SKM-1 treated with dmso at 0.1 percent for 144 hours (cell line): ENCODE data around the gene LRRC15.

Source experiments
- DNase-seq: peaks from one replicate; lab custom pipeline; 2025; ENCODE audit not compliant: unreplicated experiment; lab: John Stamatoyannopoulos, UW

Gene LRRC15

DNA sequence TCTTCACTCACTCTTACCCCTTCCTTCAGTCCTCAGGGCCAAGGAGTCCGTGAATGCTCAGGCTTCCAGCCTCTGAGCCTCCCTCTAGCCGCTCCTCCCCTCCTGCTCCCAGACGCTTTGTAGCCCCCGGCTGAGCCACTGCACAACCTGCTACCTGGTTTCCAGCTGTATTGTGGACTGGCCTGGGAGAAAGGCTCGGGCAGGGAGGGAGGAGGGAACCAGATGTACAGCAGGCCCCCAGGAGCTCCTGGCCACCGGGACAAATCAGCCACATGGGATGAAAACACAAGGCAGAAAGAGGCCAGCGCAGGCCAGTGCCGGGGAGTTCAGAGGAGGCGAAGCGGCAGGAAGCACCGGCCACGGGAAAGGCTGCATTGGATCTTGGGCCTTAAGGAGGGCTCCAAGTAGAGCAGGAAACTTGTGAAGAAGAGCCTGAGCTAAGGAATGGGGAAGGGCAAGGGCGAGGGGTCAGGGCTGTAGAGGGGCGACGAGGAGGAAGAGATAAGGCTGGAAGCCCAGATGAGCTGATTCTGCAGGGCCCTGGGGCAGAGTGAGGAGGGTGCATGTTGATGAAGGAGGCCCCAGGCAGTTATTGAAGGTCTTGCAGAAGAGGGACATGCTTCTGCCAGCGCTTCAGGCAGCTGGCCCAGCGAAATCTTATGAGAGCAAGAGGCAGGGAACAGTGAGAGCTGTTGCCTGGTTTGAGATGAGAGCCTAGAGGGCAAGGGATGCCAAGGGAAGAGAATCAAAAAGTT, 32.8 kb downstream of the LRRC15 start:
- no peak for DNase-seq

DNA sequence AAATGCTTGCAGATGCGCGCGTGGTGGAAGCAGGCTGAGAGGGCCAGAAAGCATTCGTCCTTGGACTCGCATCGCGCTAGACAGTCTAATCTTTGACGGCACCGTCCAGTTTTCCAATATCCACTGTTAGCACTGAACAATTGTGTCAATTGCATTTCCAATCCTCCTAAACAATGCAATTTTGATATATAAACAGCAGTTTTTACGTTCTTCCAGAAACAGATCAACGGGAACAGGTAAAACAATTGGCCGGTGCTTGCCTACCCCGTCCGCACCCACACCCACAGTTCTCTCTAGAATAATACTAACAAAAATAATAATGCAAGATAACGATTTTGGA, 35.6 kb downstream of the LRRC15 start:
- DNase-seq = no peak

- DNase-seq = no peak
Measured at GRCh38 chr3:194333212-194333980, 36.1 kb downstream of the LRRC15 start.

- no peak for DNase-seq
Measured at GRCh38 chr3:194332858-194333211, 36.7 kb downstream of the LRRC15 start.

DNA sequence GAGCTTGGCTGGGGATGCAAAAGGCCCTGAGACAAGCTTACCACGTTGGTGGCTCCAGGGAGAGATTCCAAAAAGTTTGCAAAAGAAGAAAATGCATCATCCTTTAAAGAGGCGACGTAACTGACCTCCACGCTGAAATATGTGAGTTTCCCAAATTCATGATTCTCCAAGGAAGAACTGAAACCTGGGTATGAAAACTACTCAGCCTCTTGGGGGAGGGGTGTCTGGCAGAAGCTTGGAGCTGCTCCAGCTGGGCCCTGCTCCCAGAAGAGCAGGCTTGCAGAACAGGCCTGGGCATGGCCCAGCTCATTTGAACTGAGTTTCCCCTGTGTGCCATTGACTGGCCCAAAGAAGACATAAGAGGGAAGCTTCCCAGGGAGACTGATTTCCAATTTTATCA, 39.0 kb downstream of the LRRC15 start:
- no peak for DNase-seq

DNA sequence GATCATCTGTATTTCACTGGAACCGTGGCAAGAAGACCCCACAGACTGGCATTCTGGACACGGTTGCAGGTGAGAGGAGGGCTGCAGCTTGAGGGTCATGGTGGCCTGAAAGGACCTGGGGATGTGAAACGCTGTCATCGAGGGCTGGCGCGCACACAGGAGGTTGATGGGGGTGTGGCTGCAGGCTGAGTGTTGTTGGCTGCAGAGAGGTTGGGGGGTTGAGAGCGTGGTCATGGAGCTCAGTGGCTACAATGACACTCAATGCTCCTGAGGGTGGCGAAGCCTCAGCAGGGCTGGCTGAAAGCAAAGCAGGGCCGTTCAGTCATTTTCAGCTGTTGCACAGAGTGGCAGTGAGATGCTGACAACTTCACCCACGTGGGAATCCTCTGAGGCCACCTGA, 39.4 kb downstream of the LRRC15 start:
- no peak for DNase-seq

DNA sequence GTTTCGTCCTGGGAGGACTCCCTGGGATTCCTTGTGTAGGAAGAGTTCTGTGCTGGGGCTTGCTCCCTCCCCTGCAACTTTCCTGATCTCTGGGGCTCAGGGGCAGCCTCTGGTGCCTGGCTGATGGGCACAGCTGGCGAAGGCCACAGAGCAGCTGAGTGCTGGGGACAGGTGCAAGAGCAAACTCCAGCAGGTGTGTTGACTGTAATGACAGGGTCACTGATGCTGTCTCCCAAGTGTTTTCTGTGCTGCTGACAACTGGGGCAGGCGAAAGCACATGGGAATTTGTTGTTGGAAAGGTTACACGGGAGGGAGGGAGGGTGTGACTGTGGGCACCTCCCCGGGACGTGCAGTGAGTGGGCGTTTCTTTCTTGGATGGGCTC, 40.0 kb downstream of the LRRC15 start:
- DNase-seq = no peak

GRCh38 chr3:194328942-194329582, 40.5 kb downstream of the LRRC15 start:
- no peak for DNase-seq

DNA sequence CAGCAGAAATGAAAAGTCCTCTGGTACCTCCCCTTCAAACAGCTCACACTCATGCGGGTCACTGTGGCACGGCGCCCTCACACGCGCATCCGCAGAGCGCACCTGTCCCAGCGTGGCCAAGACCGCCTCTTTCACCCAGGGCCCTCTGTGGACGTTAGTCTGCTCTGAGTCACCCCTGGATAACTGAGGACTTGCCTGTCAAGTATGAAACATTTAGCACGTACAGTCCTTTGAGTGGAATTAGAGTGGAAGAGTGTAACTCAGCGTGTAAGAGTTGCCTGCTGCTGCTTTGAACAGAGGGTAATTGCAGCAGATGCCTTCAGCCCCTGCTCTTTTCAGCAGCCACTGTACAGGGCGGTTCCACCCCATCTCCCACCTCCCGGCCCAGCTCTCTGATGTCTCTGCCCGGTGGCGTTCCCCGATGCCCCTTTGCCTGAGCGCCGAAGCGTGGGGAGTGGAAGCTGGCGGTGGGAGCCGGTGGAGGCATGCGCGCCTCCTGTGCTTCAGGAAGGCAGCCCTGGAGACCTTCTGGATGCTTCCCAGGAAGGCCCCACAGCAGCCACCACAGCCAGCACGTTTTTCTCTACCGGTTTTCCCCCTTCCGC, 41.4 kb downstream of the LRRC15 start:
- no peak for DNase-seq

GRCh38 chr3:194327218-194328052, 42.1 kb downstream of the LRRC15 start:
- no peak for DNase-seq

DNA sequence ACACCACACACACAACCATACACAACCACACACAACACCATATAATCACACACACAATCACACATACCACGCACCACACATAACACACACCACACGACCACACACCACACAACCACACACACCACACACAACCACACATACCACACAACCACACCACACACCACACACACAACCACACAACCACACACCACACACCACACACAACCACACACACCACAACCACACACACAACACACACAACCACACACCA, 42.6 kb downstream of the LRRC15 start:
- no peak for DNase-seq

- DNase-seq = no peak
Measured at GRCh38 chr3:194326192-194326967, 43.2 kb downstream of the LRRC15 start.

DNA sequence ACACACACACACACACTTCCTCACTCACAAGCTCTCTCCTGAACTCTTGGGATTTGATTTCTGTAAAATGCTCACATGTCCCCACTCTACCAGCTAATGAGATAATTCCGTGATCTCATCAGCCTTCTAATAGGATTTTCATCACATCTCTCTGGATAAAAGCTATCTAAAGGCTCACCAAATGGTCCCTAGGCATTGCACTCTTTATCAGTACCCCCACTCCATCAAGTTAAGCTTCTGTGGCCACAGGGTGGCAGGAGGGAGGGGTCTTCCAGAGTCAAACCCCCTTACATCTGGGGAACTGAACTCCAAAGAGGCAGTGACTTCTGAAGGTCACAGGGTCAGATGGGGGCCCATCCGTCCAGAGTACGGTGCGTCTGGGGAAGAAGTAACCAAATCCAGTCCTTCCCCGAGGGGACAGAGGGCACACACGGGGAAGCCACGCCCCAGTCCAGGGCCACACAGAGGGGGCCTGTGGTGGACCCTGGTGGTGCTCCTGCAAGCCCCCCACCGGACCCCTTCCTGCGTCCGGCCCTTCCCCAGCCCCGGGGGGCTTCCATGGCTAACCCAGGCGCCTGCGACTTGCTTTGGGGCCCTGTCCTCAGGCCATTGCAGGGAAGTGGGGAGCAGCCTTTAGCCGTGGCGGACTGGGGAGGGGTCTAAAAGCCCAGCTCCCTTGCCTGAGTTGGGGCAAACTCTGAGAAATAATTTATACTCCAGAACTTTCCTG, 44.0 kb downstream of the LRRC15 start:
- no peak for DNase-seq

- DNase-seq = no peak
Measured at GRCh38 chr3:194324823-194325327, 44.7 kb downstream of the LRRC15 start.

DNA sequence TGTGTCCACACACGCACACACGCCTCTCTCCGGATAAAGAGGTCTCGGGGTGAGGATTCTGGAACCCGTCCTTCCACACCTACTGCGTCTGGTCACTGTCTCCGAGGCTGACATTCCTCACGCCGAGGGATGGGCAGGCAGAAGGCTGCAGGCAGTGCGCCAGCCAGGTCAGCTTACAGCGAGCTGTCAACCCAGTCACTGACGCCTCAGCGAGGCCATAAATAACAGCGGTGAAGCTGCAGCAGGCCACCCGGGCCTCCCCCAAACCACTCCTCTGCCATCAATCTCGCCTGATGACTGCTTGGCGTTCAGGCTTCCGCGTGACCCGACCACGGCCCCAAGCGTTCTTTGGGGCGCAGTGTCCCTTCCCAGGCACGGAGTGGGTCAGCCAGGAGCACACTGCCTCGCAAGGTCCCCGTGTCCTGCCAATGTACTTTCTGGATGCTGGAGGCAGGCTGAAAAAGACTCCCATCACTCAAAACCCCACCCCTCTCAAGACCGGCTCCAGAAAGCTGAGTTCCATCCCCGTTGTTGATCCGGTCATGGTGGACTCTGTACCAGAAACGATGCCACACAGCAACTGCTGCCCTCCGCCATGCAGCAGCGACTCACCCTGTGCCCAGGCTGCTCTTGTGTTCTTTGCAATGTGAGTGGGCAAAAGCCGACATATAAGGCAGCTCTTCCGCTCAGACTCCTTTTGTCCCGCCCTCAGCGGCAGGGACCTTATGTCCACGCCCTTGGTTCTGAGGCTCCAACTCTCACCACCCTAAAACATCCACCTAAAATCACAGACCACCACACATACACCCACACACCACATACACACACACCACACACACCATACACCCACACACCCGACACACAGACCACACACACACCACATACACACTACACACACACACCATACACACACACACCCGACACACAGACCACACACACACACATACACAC, 45.5 kb downstream of the LRRC15 start:
- no peak for DNase-seq

DNA sequence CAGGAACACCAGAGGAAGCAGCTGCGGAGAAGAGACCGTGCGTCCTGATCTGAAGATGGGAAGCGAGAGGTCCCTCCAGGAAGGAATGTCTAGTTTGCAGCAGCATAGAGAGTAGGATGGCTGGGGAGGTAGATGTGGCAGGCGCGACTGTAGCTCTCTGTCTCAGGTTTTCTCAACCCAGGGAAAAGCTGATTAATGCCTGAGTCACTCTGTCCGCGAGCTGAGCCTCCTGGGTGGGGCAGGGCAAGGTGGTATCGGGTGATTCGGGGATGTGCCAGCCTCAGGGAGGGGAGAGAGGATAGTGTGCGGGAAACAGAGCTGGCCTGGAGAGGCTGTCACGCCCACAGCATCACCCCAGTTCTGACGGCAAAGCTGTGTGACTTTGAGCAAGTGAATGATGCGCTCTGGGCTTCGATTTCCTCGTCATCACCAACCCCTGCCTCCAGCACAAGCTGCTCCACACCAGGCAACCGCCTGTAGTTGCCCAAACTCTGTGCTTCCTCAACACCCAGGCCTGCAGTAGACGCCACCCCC, 46.8 kb downstream of the LRRC15 start:
- DNase-seq = no peak

DNA sequence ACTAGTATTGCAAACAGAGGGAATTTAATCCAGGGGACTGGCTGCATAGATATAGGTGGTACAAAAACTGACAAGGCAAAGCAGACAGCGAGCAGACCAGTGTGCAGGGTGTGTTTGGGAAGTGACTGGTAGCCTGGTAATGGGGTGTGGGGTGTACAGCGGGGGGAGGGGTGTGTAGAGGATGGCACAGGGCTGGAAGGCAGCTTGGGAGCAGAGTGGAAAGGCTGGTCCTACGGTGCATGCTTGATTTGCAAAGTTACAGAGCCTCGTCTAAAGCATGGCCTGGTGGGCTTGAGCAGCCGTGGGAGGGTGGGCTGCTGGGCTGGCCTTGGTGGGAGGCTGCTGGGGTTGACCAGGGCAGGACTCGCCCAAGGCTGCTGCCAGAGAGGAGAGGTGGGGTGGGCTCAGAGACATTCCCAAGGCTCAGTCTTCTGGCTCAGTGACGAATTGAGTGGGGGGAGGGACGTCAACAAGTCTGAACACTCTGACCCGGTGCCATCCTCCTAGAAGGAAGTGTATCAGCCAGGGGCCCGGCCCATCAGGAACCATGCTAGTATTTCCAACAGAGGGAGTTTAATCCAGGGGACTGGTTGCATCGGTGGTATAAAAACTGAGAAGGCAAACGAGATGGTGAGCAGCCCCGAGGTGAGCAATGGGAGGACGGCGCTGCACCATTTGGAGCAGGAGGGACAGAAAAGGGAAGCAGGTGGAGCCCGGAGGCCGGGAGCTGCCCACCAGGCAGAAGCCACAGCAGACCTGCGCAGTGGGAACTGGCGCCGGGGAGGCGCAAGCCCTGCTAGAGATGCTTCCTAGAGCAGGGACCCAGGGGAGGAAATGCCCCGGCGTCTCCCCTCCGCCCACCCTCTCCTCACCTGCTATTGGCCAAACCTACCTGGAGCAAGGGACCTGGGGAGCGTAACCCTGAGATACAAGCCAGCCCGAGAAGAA, 47.6 kb downstream of the LRRC15 start:
- no peak for DNase-seq
